NCI-H146 (cell line): Measurements from ENCODE around the gene EPSTI1.

Experiments used
- DNase-seq: peaks from one replicate; lab custom pipeline; 2025; lab: John Stamatoyannopoulos, UW

Gene EPSTI1

DNA sequence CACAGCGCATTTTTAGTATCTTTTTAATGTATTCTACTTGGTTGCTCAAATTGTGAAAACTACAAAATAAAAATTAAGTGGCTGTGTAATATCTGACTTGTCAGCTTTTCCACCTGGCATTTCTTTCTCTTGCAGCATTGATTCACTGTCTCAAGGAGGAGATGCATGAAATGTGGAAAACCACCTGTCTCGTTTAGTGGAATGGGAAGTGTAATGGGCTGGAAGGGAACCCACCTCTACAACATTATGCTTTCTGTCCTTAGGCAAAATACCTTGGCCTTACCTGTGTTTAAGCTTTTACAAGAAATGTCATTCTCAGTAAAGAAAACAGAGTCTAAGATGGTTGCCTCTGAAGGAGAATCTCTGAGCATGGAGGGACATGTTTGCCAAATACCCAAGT, 142.8 kb downstream of the EPSTI1 start:
- no peak for DNase-seq

DNA sequence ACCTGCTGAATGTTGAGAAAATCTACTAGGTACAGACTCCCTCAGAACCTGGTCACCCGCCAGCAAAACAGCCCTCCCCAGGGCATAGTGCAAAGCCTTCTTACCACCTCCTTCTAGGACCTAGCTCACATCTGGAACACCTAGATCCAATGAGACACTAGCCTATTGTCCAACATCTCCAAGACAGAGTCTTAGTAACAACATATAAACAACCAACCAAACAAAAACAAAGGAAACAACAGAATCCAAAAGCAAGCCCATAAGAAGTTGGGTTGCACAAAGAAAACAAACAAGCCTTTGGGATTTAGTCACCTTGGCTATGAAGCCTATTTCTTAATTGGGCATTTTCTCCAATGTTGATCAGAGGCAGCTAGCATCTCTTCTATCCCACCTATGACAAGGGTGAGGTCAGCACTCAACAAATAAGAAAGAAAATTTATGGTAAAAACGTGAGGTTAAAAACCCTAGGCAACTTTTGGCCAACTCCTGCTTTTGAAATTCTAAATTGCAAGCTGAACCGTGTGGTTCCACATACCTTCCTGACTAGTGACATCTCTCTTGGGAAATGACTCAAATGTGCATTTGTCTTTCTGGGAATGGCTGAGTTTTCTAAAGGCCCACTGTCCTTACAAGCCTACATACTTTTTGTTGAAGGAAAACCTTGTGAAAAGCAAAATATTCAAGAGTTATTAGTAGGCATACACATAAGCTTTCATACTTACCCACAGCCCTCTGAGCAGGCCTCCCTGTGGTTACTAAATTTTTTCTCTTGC, 144.0 kb downstream of the EPSTI1 start:
- DNase-seq, result no peak

- DNase-seq, result peak; percentile 34
These were observed 154.9 kb downstream of the EPSTI1 start for GRCh38 chr13:42836930-42837690.
